ENCODE measurements around the gene SELENOS.

DNA sequence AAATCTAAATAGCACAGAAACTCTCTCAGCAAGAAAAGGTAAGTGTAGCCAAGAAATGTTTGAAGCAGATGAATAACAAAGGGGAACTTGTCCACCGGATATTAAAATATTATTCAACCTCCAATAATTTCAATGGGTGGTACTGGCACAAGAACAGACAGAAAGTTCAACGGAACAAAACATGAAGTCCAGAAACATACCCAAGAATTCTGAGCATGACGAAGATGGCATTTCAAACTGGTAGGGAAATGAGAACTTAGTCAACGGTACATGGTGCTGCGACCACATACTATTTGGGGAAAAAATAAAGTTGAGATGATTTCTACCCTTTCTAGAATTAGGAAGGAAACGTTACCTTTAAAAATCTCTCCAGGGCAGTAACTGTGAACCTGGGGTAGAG lies 30.9 kb downstream of the SELENOS start:
- TF ChIP-seq, protein P1, sequence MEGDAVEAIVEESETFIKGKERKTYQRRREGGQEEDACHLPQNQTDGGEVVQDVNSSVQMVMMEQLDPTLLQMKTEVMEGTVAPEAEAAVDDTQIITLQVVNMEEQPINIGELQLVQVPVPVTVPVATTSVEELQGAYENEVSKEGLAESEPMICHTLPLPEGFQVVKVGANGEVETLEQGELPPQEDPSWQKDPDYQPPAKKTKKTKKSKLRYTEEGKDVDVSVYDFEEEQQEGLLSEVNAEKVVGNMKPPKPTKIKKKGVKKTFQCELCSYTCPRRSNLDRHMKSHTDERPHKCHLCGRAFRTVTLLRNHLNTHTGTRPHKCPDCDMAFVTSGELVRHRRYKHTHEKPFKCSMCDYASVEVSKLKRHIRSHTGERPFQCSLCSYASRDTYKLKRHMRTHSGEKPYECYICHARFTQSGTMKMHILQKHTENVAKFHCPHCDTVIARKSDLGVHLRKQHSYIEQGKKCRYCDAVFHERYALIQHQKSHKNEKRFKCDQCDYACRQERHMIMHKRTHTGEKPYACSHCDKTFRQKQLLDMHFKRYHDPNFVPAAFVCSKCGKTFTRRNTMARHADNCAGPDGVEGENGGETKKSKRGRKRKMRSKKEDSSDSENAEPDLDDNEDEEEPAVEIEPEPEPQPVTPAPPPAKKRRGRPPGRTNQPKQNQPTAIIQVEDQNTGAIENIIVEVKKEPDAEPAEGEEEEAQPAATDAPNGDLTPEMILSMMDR (IDR thresholded peaks at IDR 0.05; ENCODE audit: low read length) = no peak
- no peak for TF ChIP-seq EZH2 (IDR thresholded peaks at IDR 0.05; ENCODE audit: borderline replicate concordance, low read length)
